HCT116 (cell line): Measurements from ENCODE around the gene CYB5B. TPM values are rescaled to one million over a fixed set of nuclear protein-coding genes. Genes with fewer than 3 reads are reported as not detected.

ENCODE experiments used
- ATAC-seq: fragments of 200-7000 bp; cut with Tn5 transposase; 2 replicates; pipeline ENCODE4 v1.9.1; 2020; ENCODE audit warnings: mild to moderate bottlenecking, moderate library complexity
- BruUV-seq: library from RNA; stranded (reverse); fragments of 400-500 nt; replicated peaks from 2 replicates; lab custom pipeline; 2021; lab: Mats Ljungman, UMichigan
- CTCF ChIA-PET: fragments of 300-600 bp; sonication (Branson Sonifier 250); formaldehyde crosslinking; loops from one replicate; lab custom pipeline; 2021; ENCODE audit warnings: antibody characterized with exemption; lab: Charles Lee
- POLR2A ChIA-PET: fragments of 300-600, 350-600 bp; sonication (Branson Sonifier 250); formaldehyde crosslinking; loops from one replicate; lab custom pipeline; 2021; ENCODE audit warnings: antibody characterized with exemption; lab: Charles Lee
- RAD21 ChIA-PET, 2 experiments: fragments of 300-600 bp; sonication (Branson Sonifier 250); formaldehyde crosslinking; loops; one replicate each; lab custom pipeline; 2023; ENCODE audit warnings: low total read pairs in 2 of 2; ENCODE audit not compliant: uncharacterized antibody in 2 of 2, unreplicated experiment in 2 of 2, low non-redundant PET in 1 of 2; lab: Charles Lee
- DNase-seq: peaks from one replicate; pipeline ENCODE4 v3.0.0-alpha.2; 2010; ENCODE audit warnings: low read depth, low spot score
- H2AFZ ChIP-seq: fragments of 200-600 bp; shearing (Covaris generic), sonication (generic); 2 replicates; pipeline ENCODE4 v1.6.1; 2017; ENCODE audit warnings: low read depth, mixed run types, mixed read lengths, antibody characterized with exemption, low read length; ENCODE audit not compliant: poor library complexity, severe bottlenecking
- H3K27ac ChIP-seq: 2 replicates; pipeline ENCODE4 v1.5.1; 2012; ENCODE audit warnings: low read depth, low read length
- H3K27me3 ChIP-seq: fragments of 200-600 bp; sonication (generic); 2 replicates; pipeline ENCODE4 v1.6.1; 2016; ENCODE audit warnings: mixed run types, low read length, mixed read lengths; ENCODE audit not compliant: insufficient read depth
- H3K36me3 ChIP-seq, 2 experiments: fragments of 200-500 bp in 1 of 2; fragments of 200-600 bp in 1 of 2; sonication (Bioruptor generic) in 1 of 2; sonication (generic) in 1 of 2; 2 replicates each; pipeline versions ENCODE4 v1.5.1 to v1.6.1; 2014 to 2016; ENCODE audit warnings: low read length in 2 of 2, inconsistent platforms in 1 of 2, mixed read lengths in 1 of 2, mixed run types in 1 of 2; ENCODE audit not compliant: insufficient read depth in 2 of 2, control insufficient read depth in 1 of 2
- H3K4me1 ChIP-seq, 2 experiments: fragments of 200-600 bp in 1 of 2; sonication (generic) in 1 of 2; 2 replicates each; pipeline versions ENCODE4 v1.5.1 to v1.6.1; 2012 to 2017; ENCODE audit warnings: low read length in 2 of 2, inconsistent platforms in 1 of 2, mild to moderate bottlenecking in 1 of 2, mixed read lengths in 1 of 2, mixed run types in 1 of 2, moderate library complexity in 1 of 2; ENCODE audit not compliant: insufficient read depth in 2 of 2, control insufficient read depth in 1 of 2
- H3K4me2 ChIP-seq: fragments of 200-600 bp; sonication (generic); 2 replicates; pipeline ENCODE4 v1.6.1; 2017; ENCODE audit warnings: mixed run types, low read length, mixed read lengths
- H3K4me3 ChIP-seq, 2 experiments: fragments of 200-600 bp in 1 of 2; sonication (generic) in 1 of 2; replicated peaks in 1 of 2; 2 replicates each; pipeline ENCODE4 v1.5.1; 2011 to 2016; ENCODE audit warnings: low read length in 2 of 2, control low read depth in 1 of 2, low read depth in 1 of 2, mild to moderate bottlenecking in 1 of 2, mixed read lengths in 1 of 2, mixed run types in 1 of 2
- H3K79me2 ChIP-seq: fragments of 200-600 bp; sonication (generic); 2 replicates; pipeline ENCODE4 v1.6.1; 2017; ENCODE audit warnings: mild to moderate bottlenecking, mixed run types, low read length, moderate library complexity, mixed read lengths; ENCODE audit not compliant: insufficient read depth
- H3K9ac ChIP-seq: fragments of 200-600 bp; sonication (generic); 2 replicates; pipeline ENCODE4 v1.6.1; 2016; ENCODE audit warnings: low read length, mixed read lengths
- H3K9me2 ChIP-seq: fragments of 200-600 bp; sonication (generic), shearing (Covaris generic); 2 replicates; pipeline ENCODE4 v1.6.1; 2017; ENCODE audit warnings: mixed run types, mild to moderate bottlenecking, moderate library complexity; ENCODE audit not compliant: insufficient read depth
- H3K9me3 ChIP-seq, 2 experiments: fragments of 200-500 bp in 1 of 2; fragments of 200-600 bp in 1 of 2; sonication (Bioruptor generic) in 1 of 2; sonication (generic) in 1 of 2; 2 replicates each; pipeline ENCODE4 v1.6.1; 2014 to 2017; ENCODE audit warnings: low read length in 2 of 2, mixed read lengths in 2 of 2, inconsistent platforms in 1 of 2, low read depth in 1 of 2, mild to moderate bottlenecking in 1 of 2, mixed run types in 1 of 2, moderate library complexity in 1 of 2; ENCODE audit not compliant: control insufficient read depth in 1 of 2, insufficient read depth in 1 of 2
- H4K20me1 ChIP-seq: fragments of 200-600 bp; sonication (generic), shearing (Covaris generic); 2 replicates; pipeline ENCODE4 v1.6.1; 2017; ENCODE audit warnings: mixed run types, mild to moderate bottlenecking, moderate library complexity; ENCODE audit not compliant: insufficient read depth
- CBX3 ChIP-seq: IDR thresholded peaks from 2 replicates; pipeline ENCODE4 v1.6.1; 2012; ENCODE audit warnings: low read depth
- EZH2 ChIP-seq: fragments of 200-600 bp; sonication (generic); IDR thresholded peaks from 2 replicates; pipeline ENCODE4 v1.6.1; 2017; ENCODE audit warnings: antibody characterized with exemption, mixed run types
- EZH2phosphoT487 ChIP-seq: fragments of 200-600 bp; IDR thresholded peaks from 2 replicates; pipeline ENCODE4 v1.6.1; 2018; ENCODE audit warnings: antibody characterized with exemption, borderline replicate concordance
- REST ChIP-seq: IDR thresholded peaks from 2 replicates; pipeline ENCODE4 v1.6.1; 2012; ENCODE audit warnings: low read depth
- TCF7L2 ChIP-seq: IDR thresholded peaks from 2 replicates; pipeline ENCODE4 v1.7.0; 2011; ENCODE audit warnings: borderline replicate concordance, inconsistent platforms; ENCODE audit not compliant: insufficient read depth, insufficient read length; ENCODE audit errors: extremely low read depth
- ZFX ChIP-seq: fragments of 450-650 bp; IDR thresholded peaks from 2 replicates; pipeline ENCODE4 v1.6.1; 2017
- ZNF274 ChIP-seq: fragments of 200-500 bp; sonication (Bioruptor generic); IDR thresholded peaks from 2 replicates; pipeline ENCODE4 v1.6.1; 2014; ENCODE audit warnings: mild to moderate bottlenecking, low read depth, low read length, inconsistent platforms
- intact Hi-C: fragments of 100-400 bp; cut with micrococcal nuclease; formaldehyde crosslinking; loops from 2 replicates; pipeline ENCODE4 v1.10.0; 2022
- total RNA-seq: library from RNA; stranded (reverse); gene quantifications from one replicate; pipeline ENCODE4 v1.2.1, GENCODE V29; 2021; ENCODE audit not compliant: unreplicated experiment

CYB5B gene
- total RNA-seq, 1 experiment from 2014 or later: 689 TPM

- POLR2A ChIA-PET: no interaction called here
- RAD21 ChIA-PET: no interaction called here
- TF ChIP-seq TCF7L2 (no peak), CBX3 (no peak), EZH2phosphoT487 (no peak), REST (no peak), EZH2 (no peak), ZNF274 (no peak), ZFX (no peak)
- TF ChIP-seq, all 23 proteins: peak for 0
- H3K79me2 ChIP-seq: no peaks in the 10 kb centered on the region
- DNase-seq: no peak
- no peaks in the 10 kb centered on the region; a peak in 1 of 4 replicates for H3K36me3 ChIP-seq
- no peak overlapping the region for H3K9ac ChIP-seq
- CTCF ChIA-PET: no interaction called here
- intact Hi-C loops: no loop called here
- ATAC-seq: no peak
- peaks cover 0 to 3% of the 10 kb centered on the region in 2 experiments; a peak in 1 of 4 replicates for H3K4me1 ChIP-seq
- H2AFZ ChIP-seq: no peak overlapping the region
- no peak overlapping the region for H3K4me3 ChIP-seq
- H3K27ac ChIP-seq: no peak overlapping the region
- no TSS peak for BruUV-seq
- no peaks in the 10 kb centered on the region for H4K20me1 ChIP-seq
- no peaks in the 10 kb centered on the region for H3K9me3 ChIP-seq
- no peaks in the 10 kb centered on the region for H3K27me3 ChIP-seq
- H3K9me2 ChIP-seq: no peaks in the 10 kb centered on the region
- no peak overlapping the region for H3K4me2 ChIP-seq
Measured at GRCh38 chr16:69495821-69496220, 71.4 kb downstream of the CYB5B start.
